Glutamatergic neuron (in vitro differentiated cells): ENCODE measurements around the gene TMEM72. TPM values are rescaled to one million over a fixed set of nuclear protein-coding genes. Genes with fewer than 3 reads are reported as not detected.

Experiments
- DNase-seq: peaks from one replicate; pipeline ENCODE4 v3.0.0; 2022
- H3K27ac Mint-ChIP-seq: one replicate; pipeline ENCODE4 v1.8.0; 2020; ENCODE audit warnings: mild to moderate bottlenecking, mixed read lengths, inconsistent platforms; ENCODE audit not compliant: unreplicated experiment
- H3K27me3 Mint-ChIP-seq: one replicate; pipeline ENCODE4 v1.8.0; 2020; ENCODE audit warnings: mild to moderate bottlenecking, moderate library complexity, mixed read lengths, inconsistent platforms; ENCODE audit not compliant: unreplicated experiment
- H3K36me3 Mint-ChIP-seq: one replicate; pipeline ENCODE4 v1.8.0; 2020; ENCODE audit warnings: mild to moderate bottlenecking, mixed read lengths, inconsistent platforms; ENCODE audit not compliant: unreplicated experiment
- H3K4me1 Mint-ChIP-seq: one replicate; pipeline ENCODE4 v1.8.0; 2020; ENCODE audit warnings: mild to moderate bottlenecking, low read depth, mixed read lengths, inconsistent platforms; ENCODE audit not compliant: unreplicated experiment
- H3K4me3 Mint-ChIP-seq: one replicate; pipeline ENCODE4 v1.8.0; 2020; ENCODE audit warnings: mild to moderate bottlenecking, mixed read lengths, inconsistent platforms; ENCODE audit not compliant: unreplicated experiment
- H3K9me3 Mint-ChIP-seq: one replicate; pipeline ENCODE4 v1.8.0; 2020; ENCODE audit warnings: mild to moderate bottlenecking, moderate library complexity, mixed read lengths, inconsistent platforms; ENCODE audit not compliant: unreplicated experiment
- total RNA-seq: library from RNA; stranded (reverse); fragmentation: NEBNext Ultra II Directional; extraction: Animal tissue kit (Norgen Biotek cat#: 25700); gene quantifications from one replicate; pipeline ENCODE4 v1.2.1, GENCODE V29; 2021; ENCODE audit not compliant: unreplicated experiment
- TF ChIP-seq, protein P1 (sequence below): fragments of 200-600 bp; sonication (generic); IDR thresholded peaks from one replicate; pipeline ENCODE4 v1.5.0; 2021; ENCODE audit not compliant: partially characterized antibody, unreplicated experiment

Gene TMEM72
- total RNA-seq, 1 donor from 2014 or later, result not detected

DNA sequence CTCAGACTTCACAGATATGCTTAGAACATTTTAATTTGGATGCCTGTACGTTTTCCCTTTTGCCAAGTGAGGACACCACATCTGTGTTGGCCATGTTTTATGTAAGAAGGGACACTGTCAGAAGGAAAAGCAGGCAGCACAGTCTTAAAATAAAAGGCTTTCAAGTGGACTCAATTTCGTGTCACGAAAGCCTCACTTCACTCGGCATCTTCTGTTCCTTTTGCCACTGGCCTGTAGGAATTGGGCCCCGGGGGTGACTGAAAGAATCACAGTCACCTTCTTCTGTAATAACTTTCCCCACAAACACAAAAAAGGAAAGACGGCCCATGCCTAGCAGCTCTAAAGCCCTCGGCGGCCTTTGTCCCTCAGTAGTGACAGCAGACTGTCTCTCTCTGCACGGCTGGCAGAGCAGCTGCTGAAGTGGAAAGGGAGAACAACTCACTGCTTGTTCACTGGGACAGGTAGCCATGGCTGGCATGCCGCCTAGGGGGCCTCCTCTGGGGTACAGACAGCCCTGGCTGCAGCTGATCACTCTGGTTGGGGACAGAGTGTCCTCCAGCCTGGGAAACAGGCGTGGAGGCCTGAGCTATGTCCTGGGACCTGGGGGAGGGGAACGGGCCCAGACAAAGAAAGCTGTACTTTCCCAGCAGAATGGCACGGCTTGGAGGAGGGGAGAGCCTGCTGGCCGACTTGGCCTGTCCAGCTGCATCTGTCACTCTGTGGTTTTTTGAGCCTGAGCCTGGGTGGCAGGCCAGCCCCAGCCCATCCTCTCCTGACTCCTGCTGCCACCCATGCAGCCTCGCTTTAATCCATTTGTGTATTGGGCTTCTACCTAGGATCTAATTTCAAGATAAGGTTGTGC lies 52.9 kb downstream of the TMEM72 start:
- Mint-ChIP-seq H3K4me3 (peak overlapping the region; percentile 84), H3K4me1 (peaks cover 74% of the 10 kb centered on the region), H3K9me3 (peaks cover 50% of the 10 kb centered on the region), H3K36me3 (peaks cover 6% of the 10 kb centered on the region), H3K27ac (peak overlapping the region; percentile 99), H3K27me3 (peaks cover 34% of the 10 kb centered on the region)
- TF ChIP-seq, protein P1, sequence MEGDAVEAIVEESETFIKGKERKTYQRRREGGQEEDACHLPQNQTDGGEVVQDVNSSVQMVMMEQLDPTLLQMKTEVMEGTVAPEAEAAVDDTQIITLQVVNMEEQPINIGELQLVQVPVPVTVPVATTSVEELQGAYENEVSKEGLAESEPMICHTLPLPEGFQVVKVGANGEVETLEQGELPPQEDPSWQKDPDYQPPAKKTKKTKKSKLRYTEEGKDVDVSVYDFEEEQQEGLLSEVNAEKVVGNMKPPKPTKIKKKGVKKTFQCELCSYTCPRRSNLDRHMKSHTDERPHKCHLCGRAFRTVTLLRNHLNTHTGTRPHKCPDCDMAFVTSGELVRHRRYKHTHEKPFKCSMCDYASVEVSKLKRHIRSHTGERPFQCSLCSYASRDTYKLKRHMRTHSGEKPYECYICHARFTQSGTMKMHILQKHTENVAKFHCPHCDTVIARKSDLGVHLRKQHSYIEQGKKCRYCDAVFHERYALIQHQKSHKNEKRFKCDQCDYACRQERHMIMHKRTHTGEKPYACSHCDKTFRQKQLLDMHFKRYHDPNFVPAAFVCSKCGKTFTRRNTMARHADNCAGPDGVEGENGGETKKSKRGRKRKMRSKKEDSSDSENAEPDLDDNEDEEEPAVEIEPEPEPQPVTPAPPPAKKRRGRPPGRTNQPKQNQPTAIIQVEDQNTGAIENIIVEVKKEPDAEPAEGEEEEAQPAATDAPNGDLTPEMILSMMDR, result peak; percentile 17
- DNase-seq, result peak; percentile 89

DNA sequence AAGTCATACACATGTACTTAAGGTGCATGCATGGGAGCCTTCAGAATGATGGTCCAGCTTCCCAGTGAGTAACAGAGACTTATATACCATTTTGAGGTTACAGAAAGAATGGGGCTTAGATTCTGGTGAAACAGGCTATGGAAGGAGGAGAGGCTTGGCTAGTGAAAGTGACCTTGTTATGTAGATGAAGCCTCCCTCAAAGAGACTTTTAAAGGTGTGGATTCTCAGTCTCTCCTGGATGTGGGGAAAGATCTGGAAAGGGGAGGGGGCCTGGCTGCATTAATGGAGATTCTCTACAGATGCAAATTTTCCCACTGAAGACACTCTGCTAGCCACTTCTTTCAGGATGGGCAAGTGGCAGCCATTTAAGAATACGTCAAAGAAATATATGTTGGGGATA lies 54.0 kb downstream of the TMEM72 start:
- no peak for DNase-seq
- peaks cover 49% of the 10 kb centered on the region for H3K9me3 Mint-ChIP-seq
- peak overlapping the region; percentile 84 for H3K4me3 Mint-ChIP-seq
- H3K27ac Mint-ChIP-seq, result peak overlapping the region; percentile 99
- H3K27me3 Mint-ChIP-seq, result peaks cover 34% of the 10 kb centered on the region
- H3K4me1 Mint-ChIP-seq, result peaks cover 74% of the 10 kb centered on the region
- peaks cover 6% of the 10 kb centered on the region for H3K36me3 Mint-ChIP-seq
- TF ChIP-seq, protein P1, result no peak

DNA sequence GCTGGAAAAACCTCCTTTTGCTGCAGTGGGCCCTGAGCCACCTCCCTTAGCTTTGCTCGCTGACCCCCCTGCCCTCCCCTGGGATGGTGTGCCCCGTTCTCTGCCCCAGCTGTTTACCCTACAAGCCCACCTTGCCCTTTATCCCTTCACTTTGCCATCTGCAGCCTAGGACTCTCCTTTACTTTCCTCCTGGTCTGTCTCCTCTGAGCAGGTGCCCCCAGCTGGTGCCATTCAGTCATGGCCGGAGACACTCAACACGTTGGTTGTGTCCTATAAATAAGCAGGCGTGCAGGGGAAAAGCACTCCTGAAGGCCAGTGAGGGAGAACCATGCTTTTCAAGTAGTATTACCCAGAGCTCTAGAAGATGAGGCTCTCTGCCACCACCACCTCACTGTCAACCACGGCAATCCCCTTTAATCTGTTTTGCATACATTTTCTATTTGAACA lies 54.5 kb downstream of the TMEM72 start:
- peak overlapping the region; percentile 99 for H3K27ac Mint-ChIP-seq
- DNase-seq, result peak; percentile 64
- peaks cover 6% of the 10 kb centered on the region for H3K36me3 Mint-ChIP-seq
- peaks cover 33% of the 10 kb centered on the region for H3K27me3 Mint-ChIP-seq
- TF ChIP-seq, protein P1, result no peak
- H3K4me1 Mint-ChIP-seq, result peaks cover 69% of the 10 kb centered on the region
- H3K4me3 Mint-ChIP-seq, result peak overlapping the region; percentile 82
- peaks cover 48% of the 10 kb centered on the region for H3K9me3 Mint-ChIP-seq

DNA sequence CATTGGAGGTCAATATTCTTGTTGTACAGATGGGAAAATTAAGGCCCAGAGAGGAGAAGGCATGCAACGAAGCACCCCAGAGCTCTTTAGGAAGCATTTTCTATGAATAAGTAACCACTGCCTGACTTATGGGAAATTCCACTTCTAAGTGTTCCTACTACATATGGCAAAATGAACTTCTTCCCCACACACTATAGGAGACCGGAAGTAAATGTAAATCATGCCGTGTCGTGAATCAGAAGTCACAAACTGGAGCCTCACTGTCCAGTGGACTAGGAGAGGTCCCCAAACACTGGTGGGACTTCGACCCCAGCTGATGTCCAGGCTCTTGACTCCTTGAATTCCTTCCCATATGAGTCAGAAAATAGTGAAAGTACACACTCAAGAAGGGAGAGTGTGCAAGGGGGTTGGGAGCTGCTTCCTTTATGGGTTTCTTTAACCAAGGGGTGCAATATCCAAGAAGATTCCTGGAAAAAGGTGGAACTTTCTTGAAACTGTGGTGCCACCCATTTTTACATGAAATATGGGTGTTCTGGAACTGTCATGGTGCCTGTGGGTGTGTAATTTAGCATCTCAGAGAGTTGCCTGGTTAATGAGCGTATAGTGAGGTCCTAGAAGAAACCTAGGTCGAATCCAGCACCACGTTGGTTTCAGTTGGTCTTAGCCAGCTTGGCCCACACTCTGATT lies 55.1 kb downstream of the TMEM72 start:
- TF ChIP-seq, protein P1, result no peak
- H3K36me3 Mint-ChIP-seq, result peaks cover 6% of the 10 kb centered on the region
- peaks cover 32% of the 10 kb centered on the region for H3K27me3 Mint-ChIP-seq
- peaks cover 63% of the 10 kb centered on the region for H3K4me1 Mint-ChIP-seq
- peak overlapping the region; percentile 99 for H3K27ac Mint-ChIP-seq
- peak overlapping the region; percentile 82 for H3K4me3 Mint-ChIP-seq
- no peak for DNase-seq
- peaks cover 43% of the 10 kb centered on the region for H3K9me3 Mint-ChIP-seq
